H9 (cell line): Measurements from ENCODE around the gene FAM114A1. TPM values are rescaled to one million over a fixed set of nuclear protein-coding genes. Genes with fewer than 3 reads are reported as not detected.

ENCODE experiments used
- DNase-seq: peaks from one replicate; pipeline ENCODE4 v3.0.0-alpha.2; 2017
- H2AFZ ChIP-seq: one replicate; pipeline ENCODE4 v1.6.1; 2013; ENCODE audit warnings: mild to moderate bottlenecking, low read length, control low read depth, moderate library complexity
- H2AK5ac ChIP-seq: 2 replicates; pipeline ENCODE4 v1.6.1; 2013; ENCODE audit warnings: low read length, control low read depth, mixed read lengths; ENCODE audit not compliant: insufficient read length
- H2BK120ac ChIP-seq: one replicate; pipeline ENCODE4 v1.6.1; 2013; ENCODE audit warnings: low read depth, mild to moderate bottlenecking, low read length, control low read depth, inconsistent platforms; ENCODE audit not compliant: poor library complexity, severe bottlenecking
- H2BK12ac ChIP-seq: 2 replicates; pipeline ENCODE4 v1.6.1; 2013; ENCODE audit warnings: low read length, control low read depth, mixed read lengths, low read depth; ENCODE audit not compliant: insufficient read length
- H2BK15ac ChIP-seq: 2 replicates; pipeline ENCODE4 v1.6.1; 2013; ENCODE audit warnings: low read depth, low read length, control low read depth
- H2BK20ac ChIP-seq: one replicate; pipeline ENCODE4 v1.6.1; 2013; ENCODE audit warnings: low read depth, mild to moderate bottlenecking, low read length, control low read depth, inconsistent platforms; ENCODE audit not compliant: poor library complexity, severe bottlenecking
- H2BK5ac ChIP-seq: 2 replicates; pipeline ENCODE4 v1.6.1; 2013; ENCODE audit warnings: low read length, control low read depth, mixed read lengths; ENCODE audit not compliant: insufficient read length
- H3K14ac ChIP-seq: 2 replicates; pipeline ENCODE4 v1.6.1; 2013; ENCODE audit warnings: low read length, control low read depth; ENCODE audit not compliant: insufficient read depth
- H3K18ac ChIP-seq: 2 replicates; pipeline ENCODE4 v1.6.1; 2013; ENCODE audit warnings: low read depth, mild to moderate bottlenecking, mixed read lengths, low read length, control low read depth; ENCODE audit not compliant: insufficient read length
- H3K23ac ChIP-seq: 2 replicates; pipeline ENCODE4 v1.6.1; 2013; ENCODE audit warnings: low read length, control low read depth, mixed read lengths, low read depth; ENCODE audit not compliant: insufficient read length
- H3K23me2 ChIP-seq: 2 replicates; pipeline ENCODE4 v1.6.1; 2013; ENCODE audit warnings: low read depth, mild to moderate bottlenecking, mixed read lengths, low read length, control low read depth; ENCODE audit not compliant: insufficient read length, poor library complexity, severe bottlenecking
- H3K27ac ChIP-seq: 2 replicates; pipeline ENCODE4 v1.5.1; 2013; ENCODE audit warnings: low read length, control low read depth, mixed read lengths, low read depth; ENCODE audit not compliant: insufficient read length
- H3K27me3 ChIP-seq: 2 replicates; pipeline ENCODE4 v1.6.1; 2013; ENCODE audit warnings: low read length, control low read depth, inconsistent platforms; ENCODE audit not compliant: insufficient read depth
- H3K4ac ChIP-seq: 2 replicates; pipeline ENCODE4 v1.6.1; 2013; ENCODE audit warnings: low read depth, mild to moderate bottlenecking, control low read depth, inconsistent platforms, low read length, moderate library complexity
- H3K4me1 ChIP-seq: 2 replicates; pipeline ENCODE4 v1.6.1; 2013; ENCODE audit warnings: low read length, control low read depth, inconsistent platforms; ENCODE audit not compliant: insufficient read depth
- H3K4me2 ChIP-seq: 2 replicates; pipeline ENCODE4 v1.6.1; 2013; ENCODE audit warnings: low read length, control low read depth, mixed read lengths; ENCODE audit not compliant: insufficient read length, insufficient read depth
- H3K56ac ChIP-seq: 2 replicates; pipeline ENCODE4 v1.6.1; 2013; ENCODE audit warnings: low read depth, mild to moderate bottlenecking, mixed read lengths, low read length, control low read depth; ENCODE audit not compliant: insufficient read length
- H3K79me1 ChIP-seq: 2 replicates; pipeline ENCODE4 v1.6.1; 2013; ENCODE audit warnings: low read depth, mild to moderate bottlenecking, moderate library complexity, low read length, control low read depth, inconsistent platforms; ENCODE audit not compliant: insufficient read depth, poor library complexity, severe bottlenecking
- H3K79me2 ChIP-seq: 2 replicates; pipeline ENCODE4 v1.6.1; 2013; ENCODE audit warnings: low read length, control low read depth, inconsistent platforms; ENCODE audit not compliant: insufficient read depth
- H3K9ac ChIP-seq: 2 replicates; pipeline ENCODE4 v1.6.1; 2013; ENCODE audit warnings: low read length, control low read depth, mixed read lengths; ENCODE audit not compliant: insufficient read length; ENCODE audit errors: extremely low read depth
- H3K9me3 ChIP-seq: one replicate; pipeline ENCODE4 v1.6.1; 2013; ENCODE audit warnings: low read depth, low read length, inconsistent platforms; ENCODE audit not compliant: control insufficient read depth
- H3T11ph ChIP-seq: one replicate; pipeline ENCODE4 v1.6.1; 2013; ENCODE audit warnings: mild to moderate bottlenecking, low read length, control low read depth, inconsistent platforms
- H4K20me1 ChIP-seq: one replicate; pipeline ENCODE4 v1.6.1; 2013; ENCODE audit not compliant: control insufficient read depth, insufficient read length, insufficient read depth
- H4K5ac ChIP-seq: 2 replicates; pipeline ENCODE4 v1.6.1; 2013; ENCODE audit warnings: low read depth, mild to moderate bottlenecking, mixed read lengths, low read length, control low read depth; ENCODE audit not compliant: insufficient read length
- H4K8ac ChIP-seq: replicated peaks from 2 replicates; pipeline ENCODE4 v1.6.1; 2013; ENCODE audit warnings: low read length, control low read depth, mixed read lengths, low read depth; ENCODE audit not compliant: insufficient read length
- H4K91ac ChIP-seq: 2 replicates; pipeline ENCODE4 v1.6.1; 2013; ENCODE audit warnings: low read depth, mild to moderate bottlenecking, moderate library complexity, mixed read lengths, low read length, control low read depth; ENCODE audit not compliant: insufficient read length
- H3K27ac Mint-ChIP-seq, 3 experiments: 2 replicates in 2 of 3; 3 replicates in 1 of 3; pipeline ENCODE4 v1.8.0; 2020 to 2021; ENCODE audit warnings: mixed read lengths in 3 of 3, mild to moderate bottlenecking in 1 of 3, moderate library complexity in 1 of 3
- H3K27me3 Mint-ChIP-seq: 2 replicates; pipeline ENCODE4 v1.8.0; 2021; ENCODE audit warnings: low read depth, mild to moderate bottlenecking, moderate library complexity, mixed read lengths
- H3K36me3 Mint-ChIP-seq, 3 experiments: 2 replicates in 2 of 3; 3 replicates in 1 of 3; pipeline ENCODE4 v1.8.0; 2020 to 2021; ENCODE audit warnings: low read depth in 3 of 3, mixed read lengths in 3 of 3; ENCODE audit not compliant: insufficient read depth in 1 of 3
- H3K4me1 Mint-ChIP-seq, 2 experiments: 2 replicates each; pipeline ENCODE4 v1.8.0; 2020; ENCODE audit warnings: mixed read lengths in 2 of 2
- H3K4me3 Mint-ChIP-seq, 2 experiments: 2 replicates in 1 of 2; 3 replicates in 1 of 2; pipeline ENCODE4 v1.8.0; 2020 to 2021; ENCODE audit warnings: mild to moderate bottlenecking in 2 of 2, mixed read lengths in 2 of 2, moderate library complexity in 1 of 2
- H3K9me3 Mint-ChIP-seq, 2 experiments: 2 replicates in 1 of 2; 3 replicates in 1 of 2; pipeline ENCODE4 v1.8.0; 2020; ENCODE audit warnings: mild to moderate bottlenecking in 2 of 2, mixed read lengths in 2 of 2, moderate library complexity in 1 of 2
- WGBS: extraction: QIAGEN DNeasy Blood & Tissue Kit; methylation state at CpG from one replicate; pipeline ENCODE4 v1.1.7; 2013; ENCODE audit warnings: missing lambda C conversion rate, low lambda C conversion rate, mixed read lengths; ENCODE audit not compliant: insufficient read length; ENCODE audit errors: extremely low coverage; 5-methylcytosine and 5-hydroxymethylcytosine counted together
- total RNA-seq: library from RNA; stranded (reverse); gene quantifications from 2 replicates; pipeline ENCODE4 v1.2.1, GENCODE V29; 2021
- TF ChIP-seq, protein P1 (sequence below): fragments of 200-600 bp; sonication (generic); conservative IDR thresholded peaks from 3 replicates; pipeline ENCODE4 v1.8.0; 2021; ENCODE audit warnings: antibody characterized with exemption, mild to moderate bottlenecking

Gene FAM114A1
- total RNA-seq, 1 experiment from 2014 or later = 9.9 TPM

DNA sequence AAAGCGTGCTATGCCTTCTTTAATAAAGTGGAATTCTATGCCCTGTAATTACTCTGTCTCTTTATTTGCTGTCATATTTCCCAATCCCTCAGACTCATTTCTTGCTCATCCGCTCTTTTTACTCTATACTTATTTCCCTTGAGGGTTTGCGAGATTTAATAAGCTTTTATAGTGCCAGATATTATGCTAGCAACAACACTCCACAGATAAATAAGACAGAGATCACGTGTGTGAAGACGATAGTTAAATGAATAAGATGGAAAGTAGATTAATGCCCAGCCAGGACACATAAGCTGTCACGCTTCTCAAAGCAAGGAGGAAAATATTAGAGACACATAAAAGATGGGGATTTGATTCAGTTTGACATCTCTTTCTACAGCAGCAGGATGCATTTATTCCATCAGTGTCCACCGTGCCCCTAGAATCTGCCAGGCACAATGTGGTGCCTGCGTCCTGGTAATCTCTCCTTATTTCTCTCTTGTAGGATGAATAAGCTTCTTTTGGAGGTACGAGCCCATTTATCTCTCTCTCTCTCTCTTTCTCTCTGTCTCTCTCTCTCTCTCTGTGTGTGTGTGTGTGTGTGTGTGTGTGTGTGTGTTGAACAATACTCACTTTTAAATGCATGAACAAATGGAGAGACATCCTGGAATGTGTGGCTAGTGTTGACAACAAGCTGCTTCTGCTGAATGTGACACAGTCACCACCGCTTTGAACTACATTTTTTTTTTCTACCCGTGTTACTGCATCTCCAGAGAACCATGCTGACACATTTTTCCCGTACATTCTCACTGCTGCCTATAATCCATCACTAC is 116.4 kb downstream of the FAM114A1 start:
- Histone ChIP-seq H3K4me1 (peaks cover 3% of the 10 kb centered on the region; the same call in 1 of the 2 replicates), H3K56ac (no peak overlapping the region), H2BK12ac (no peak overlapping the region), H2BK15ac (no peak overlapping the region), H4K5ac (no peak overlapping the region), H3K27ac (no peak overlapping the region), H3K14ac (no peak overlapping the region), H3K9me3 (no peaks in the 10 kb centered on the region), H2AFZ (no peak overlapping the region), H2BK120ac (no peak overlapping the region), H3K4me2 (no peak overlapping the region), H3K79me1 (no peaks in the 10 kb centered on the region), H3K18ac (no peak overlapping the region), H3K9ac (no peak overlapping the region), H3K23me2 (no peaks in the 10 kb centered on the region), H3K27me3 (no peaks in the 10 kb centered on the region), H3K79me2 (no peaks in the 10 kb centered on the region), H4K8ac (no peak overlapping the region), H4K20me1 (no peaks in the 10 kb centered on the region), H2BK20ac (no peak overlapping the region), H4K91ac (no peak overlapping the region), H3K23ac (no peak overlapping the region), H3K4ac (no peak overlapping the region), H3T11ph (no peak overlapping the region), H2BK5ac (no peak overlapping the region), H2AK5ac (no peak overlapping the region)
- no peaks in the 10 kb centered on the region; the same call in 1 of the 2 replicates for H3K27me3 Mint-ChIP-seq
- DNase-seq = no peak
- H3K4me3 Mint-ChIP-seq = no peak overlapping the region
- no peaks in the 10 kb centered on the region for H3K9me3 Mint-ChIP-seq
- no peaks in the 10 kb centered on the region for H3K36me3 Mint-ChIP-seq
- no peak overlapping the region; a peak in 1 of 7 replicates for H3K27ac Mint-ChIP-seq
- no CpG with 5 or more reads among the region's 12 CpGs for WGBS
- H3K4me1 Mint-ChIP-seq = peaks cover 16 to 17% of the 10 kb centered on the region in 2 experiments
- TF ChIP-seq, protein P1, sequence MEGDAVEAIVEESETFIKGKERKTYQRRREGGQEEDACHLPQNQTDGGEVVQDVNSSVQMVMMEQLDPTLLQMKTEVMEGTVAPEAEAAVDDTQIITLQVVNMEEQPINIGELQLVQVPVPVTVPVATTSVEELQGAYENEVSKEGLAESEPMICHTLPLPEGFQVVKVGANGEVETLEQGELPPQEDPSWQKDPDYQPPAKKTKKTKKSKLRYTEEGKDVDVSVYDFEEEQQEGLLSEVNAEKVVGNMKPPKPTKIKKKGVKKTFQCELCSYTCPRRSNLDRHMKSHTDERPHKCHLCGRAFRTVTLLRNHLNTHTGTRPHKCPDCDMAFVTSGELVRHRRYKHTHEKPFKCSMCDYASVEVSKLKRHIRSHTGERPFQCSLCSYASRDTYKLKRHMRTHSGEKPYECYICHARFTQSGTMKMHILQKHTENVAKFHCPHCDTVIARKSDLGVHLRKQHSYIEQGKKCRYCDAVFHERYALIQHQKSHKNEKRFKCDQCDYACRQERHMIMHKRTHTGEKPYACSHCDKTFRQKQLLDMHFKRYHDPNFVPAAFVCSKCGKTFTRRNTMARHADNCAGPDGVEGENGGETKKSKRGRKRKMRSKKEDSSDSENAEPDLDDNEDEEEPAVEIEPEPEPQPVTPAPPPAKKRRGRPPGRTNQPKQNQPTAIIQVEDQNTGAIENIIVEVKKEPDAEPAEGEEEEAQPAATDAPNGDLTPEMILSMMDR = no peak
